ENCODE measurements around the gene NAA60. TPM values are rescaled to one million over a fixed set of nuclear protein-coding genes. Genes with fewer than 3 reads are reported as not detected.
"Not testable (repeated sequence)": the region's sequence is repeated elsewhere in the genome, so short reads cannot be mapped to it uniquely, and the experiment has no call there.

The NAA60 gene
- total RNA-seq, 3 donors from 2014 or later, result 25.4 to 25.9 (median 25.5) TPM

- Histone ChIP-seq H3K27me3 (no peaks in the 10 kb centered on the region), H3K27ac (no peak overlapping the region), H3K9me3 (no peaks in the 10 kb centered on the region), H3K36me3 (no peaks in the 10 kb centered on the region), H3K4me3 (no peak overlapping the region), H3K4me1 (no peaks in the 10 kb centered on the region)
- DNase-seq (ENCODE audit: low spot score in 2 of 2), result no peak
- intact Hi-C loops (cut with DNase I; ENCODE audit: low total_unique reads), result no loop called here
- no peak for TF ChIP-seq POLR2AphosphoS5 (IDR thresholded peaks at IDR 0.05)
- no peak for TF ChIP-seq CTCF (IDR thresholded peaks at IDR 0.05)
- no peak for TF ChIP-seq POLR2A (IDR thresholded peaks at IDR 0.05)
Observed at GRCh38 chr16:3468501-3468900, 25.0 kb downstream of the NAA60 start.

GRCh38 chr16:3469736-3470135, 26.3 kb downstream of the NAA60 start:
- Histone ChIP-seq H3K4me3 (no peak overlapping the region), H3K36me3 (no peaks in the 10 kb centered on the region), H3K9me3 (no peaks in the 10 kb centered on the region), H3K4me1 (no peaks in the 10 kb centered on the region), H3K27ac (no peak overlapping the region), H3K27me3 (no peaks in the 10 kb centered on the region)
- TF ChIP-seq CTCF (IDR thresholded peaks at IDR 0.05) (no peak), POLR2AphosphoS5 (IDR thresholded peaks at IDR 0.05) (no peak), POLR2A (IDR thresholded peaks at IDR 0.05) (no peak)
- DNase-seq (ENCODE audit: low spot score in 2 of 2), result no peak
- intact Hi-C loops (cut with DNase I; ENCODE audit: low total_unique reads), result no loop called here

- intact Hi-C loops (cut with DNase I; ENCODE audit: low total_unique reads), result no loop called here
- H3K9me3 ChIP-seq, result no peaks in the 10 kb centered on the region
- H3K36me3 ChIP-seq, result no peaks in the 10 kb centered on the region
- no peak overlapping the region for H3K4me3 ChIP-seq
- no peaks in the 10 kb centered on the region for H3K4me1 ChIP-seq
- H3K27ac ChIP-seq, result no peak overlapping the region
- H3K27me3 ChIP-seq, result no peaks in the 10 kb centered on the region
- no peak for TF ChIP-seq POLR2AphosphoS5 (IDR thresholded peaks at IDR 0.05)
- DNase-seq (ENCODE audit: low spot score in 2 of 2), result no peak
Observed at GRCh38 chr16:3470723-3471122, 27.2 kb downstream of the NAA60 start.

- no peak for DNase-seq (ENCODE audit: low spot score in 2 of 2)
- H3K4me1 ChIP-seq, result no peaks in the 10 kb centered on the region
- no peak overlapping the region for H3K27ac ChIP-seq
- H3K36me3 ChIP-seq, result no peaks in the 10 kb centered on the region
- H3K9me3 ChIP-seq, result no peaks in the 10 kb centered on the region
- intact Hi-C loops (cut with DNase I; ENCODE audit: low total_unique reads), result no loop called here
- TF ChIP-seq CTCF (IDR thresholded peaks at IDR 0.05) (no peak), POLR2AphosphoS5 (IDR thresholded peaks at IDR 0.05) (no peak), POLR2A (IDR thresholded peaks at IDR 0.05) (no peak)
- no peak overlapping the region for H3K4me3 ChIP-seq
- H3K27me3 ChIP-seq, result no peaks in the 10 kb centered on the region
Observed at GRCh38 chr16:3471518-3472176, 28.2 kb downstream of the NAA60 start.

- TF ChIP-seq CTCF (IDR thresholded peaks at IDR 0.05), result no peak
- no peak for TF ChIP-seq POLR2A (IDR thresholded peaks at IDR 0.05)
- no peak for TF ChIP-seq POLR2AphosphoS5 (IDR thresholded peaks at IDR 0.05)
Observed at GRCh38 chr16:3472878-3473595, 29.6 kb downstream of the NAA60 start.

GRCh38 chr16:3473596-3473943, 30.1 kb downstream of the NAA60 start:
- DNase-seq (ENCODE audit: low spot score in 2 of 2); H3K27me3 ChIP-seq; intact Hi-C loops (cut with DNase I; ENCODE audit: low total_unique reads); H3K9me3 ChIP-seq; H3K27ac ChIP-seq; H3K4me1 ChIP-seq; H3K4me3 ChIP-seq; H3K36me3 ChIP-seq: not testable (repeated sequence)

More at GRCh38 chr16:3472878-3473595, 29.6 kb downstream of the NAA60 start:
- intact Hi-C loops (cut with DNase I; ENCODE audit: low total_unique reads), result no loop called here
- Histone ChIP-seq H3K27me3 (no peaks in the 10 kb centered on the region), H3K36me3 (no peaks in the 10 kb centered on the region), H3K9me3 (no peaks in the 10 kb centered on the region), H3K4me3 (no peak overlapping the region), H3K4me1 (no peaks in the 10 kb centered on the region), H3K27ac (no peak overlapping the region)
- DNase-seq (ENCODE audit: low spot score in 2 of 2), result no peak
